ENCODE data around the gene CRYM. TPM values are rescaled to one million over a fixed set of nuclear protein-coding genes. Genes with fewer than 3 reads are reported as not detected.

Gene CRYM
- total RNA-seq, 2 donors from 2014 or later: 14.2 to 21.0 TPM

GRCh38 chr16:21262779-21263639, 15.1 kb downstream of the CRYM start:
- TF ChIP-seq CTCF (conservative IDR thresholded peaks at IDR 0.05): no peak
- H3K36me3 ChIP-seq (ENCODE audit: control insufficient read depth, insufficient read depth, low read length): no peaks in the 10 kb centered on the region
- peak overlapping the region; percentile 25 for H3K27ac ChIP-seq (ENCODE audit: low read depth, low read length)
- peaks cover 5% of the 10 kb centered on the region for H3K4me1 ChIP-seq (ENCODE audit: control insufficient read depth, insufficient read depth, low read length)
- H3K27me3 Mint-ChIP-seq (ENCODE audit: insufficient read depth): no peaks in the 10 kb centered on the region
- no peaks in the 10 kb centered on the region for H3K9me3 Mint-ChIP-seq
- DNase-seq: no peak
- H3K9ac ChIP-seq (ENCODE audit: extremely low read depth, low read length, poor library complexity, severe bottlenecking): no peak overlapping the region
- H3K27ac Mint-ChIP-seq: peak overlapping the region; percentile 76
- no peak overlapping the region for H3K4me3 ChIP-seq (ENCODE audit: low read length)
- 89 to 95% methylated on average over 8 to 12 of the region's 12 CpGs for WGBS, 2 experiments (ENCODE audit: insufficient coverage in 1 of 2, insufficient read length in 1 of 2)
- H3K36me3 Mint-ChIP-seq (ENCODE audit: low read depth): peaks cover 5% of the 10 kb centered on the region
- peaks cover 39% of the 10 kb centered on the region for H3K4me1 Mint-ChIP-seq
- H3K4me3 Mint-ChIP-seq: peak overlapping the region; percentile 12
- no peaks in the 10 kb centered on the region for H3K27me3 ChIP-seq (ENCODE audit: control insufficient read depth, insufficient read depth, low read length, poor library complexity, severe bottlenecking)
- H3K9me3 ChIP-seq (ENCODE audit: control insufficient read depth, low read length): no peaks in the 10 kb centered on the region

- Histone ChIP-seq H3K4me3 (ENCODE audit: low read length) (no peak overlapping the region), H3K4me1 (ENCODE audit: control insufficient read depth, insufficient read depth, low read length) (peaks cover 5% of the 10 kb centered on the region), H3K27ac (ENCODE audit: low read depth, low read length) (no peak overlapping the region), H3K9ac (ENCODE audit: extremely low read depth, low read length, poor library complexity, severe bottlenecking) (no peak overlapping the region), H3K36me3 (ENCODE audit: control insufficient read depth, insufficient read depth, low read length) (no peaks in the 10 kb centered on the region), H3K9me3 (ENCODE audit: control insufficient read depth, low read length) (no peaks in the 10 kb centered on the region), H3K27me3 (ENCODE audit: control insufficient read depth, insufficient read depth, low read length, poor library complexity, severe bottlenecking) (no peaks in the 10 kb centered on the region)
- Mint-ChIP-seq H3K36me3 (ENCODE audit: low read depth) (peaks cover 5% of the 10 kb centered on the region), H3K27ac (no peak overlapping the region), H3K4me3 (no peak overlapping the region), H3K27me3 (ENCODE audit: insufficient read depth) (peaks cover 2% of the 10 kb centered on the region), H3K9me3 (no peaks in the 10 kb centered on the region), H3K4me1 (peaks cover 39% of the 10 kb centered on the region)
- TF ChIP-seq CTCF (conservative IDR thresholded peaks at IDR 0.05): no peak
- no peak for DNase-seq
- WGBS, 2 experiments (ENCODE audit: insufficient coverage in 1 of 2, insufficient read length in 1 of 2): 89 to 90% methylated on average over 6 to 9 of the region's 9 CpGs
Observed at GRCh38 chr16:21260870-21261791, 17.0 kb downstream of the CRYM start.

DNA sequence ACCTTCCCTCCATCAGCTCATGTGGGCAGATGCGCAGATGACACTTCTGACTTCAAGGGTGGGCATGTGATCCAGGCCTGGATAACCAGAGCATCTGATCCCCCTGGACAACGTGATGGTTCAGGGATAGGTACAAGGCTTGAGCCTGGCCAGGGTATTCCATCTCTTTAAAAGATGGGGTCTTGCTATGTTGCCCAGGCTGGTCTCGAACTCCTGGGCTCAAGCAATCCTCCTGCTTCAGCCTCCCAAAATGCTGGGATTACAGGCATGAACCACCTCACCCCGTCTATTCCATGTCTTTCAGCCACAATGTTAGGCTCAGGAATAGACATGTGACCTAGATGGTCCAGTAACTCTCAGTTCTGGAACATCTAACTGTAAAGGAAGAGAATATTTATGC, 20.8 kb downstream of the CRYM start:
- Mint-ChIP-seq H3K4me1 (peaks cover 37% of the 10 kb centered on the region), H3K27me3 (ENCODE audit: insufficient read depth) (peaks cover 4% of the 10 kb centered on the region), H3K36me3 (ENCODE audit: low read depth) (peaks cover 3% of the 10 kb centered on the region), H3K27ac (no peak overlapping the region), H3K9me3 (no peaks in the 10 kb centered on the region), H3K4me3 (no peak overlapping the region)
- no peak for TF ChIP-seq CTCF (conservative IDR thresholded peaks at IDR 0.05)
- DNase-seq: no peak
- Histone ChIP-seq H3K4me3 (ENCODE audit: low read length) (no peak overlapping the region), H3K36me3 (ENCODE audit: control insufficient read depth, insufficient read depth, low read length) (no peaks in the 10 kb centered on the region), H3K27me3 (ENCODE audit: control insufficient read depth, insufficient read depth, low read length, poor library complexity, severe bottlenecking) (no peaks in the 10 kb centered on the region), H3K27ac (ENCODE audit: low read depth, low read length) (no peak overlapping the region), H3K9ac (ENCODE audit: extremely low read depth, low read length, poor library complexity, severe bottlenecking) (no peak overlapping the region), H3K9me3 (ENCODE audit: control insufficient read depth, low read length) (no peaks in the 10 kb centered on the region), H3K4me1 (ENCODE audit: control insufficient read depth, insufficient read depth, low read length) (peaks cover 5% of the 10 kb centered on the region)
- 92 to 96% methylated on average over 4 of the region's 4 CpGs for WGBS, 2 experiments (ENCODE audit: insufficient coverage in 1 of 2, insufficient read length in 1 of 2)
